Ovary (tissue), 9 donors: ENCODE measurements around the gene NCK2. TPM values are rescaled to one million over a fixed set of nuclear protein-coding genes. Genes with fewer than 3 reads are reported as not detected.

Experiments
- DNase-seq, 5 donors: peaks; one replicate each; pipeline ENCODE4 v3.0.0-alpha.2; 2019 to 2020
- H3K27ac ChIP-seq, 2 donors: fragments of 200-600 bp; one replicate each; pipeline versions ENCODE4 v1.5.1 to v1.8.0; 2019 to 2022
- H3K27me3 ChIP-seq: fragments of 200-600 bp; one replicate; pipeline ENCODE4 v1.8.0; 2022
- H3K36me3 ChIP-seq: fragments of 200-600 bp; sonication (generic); one replicate; pipeline ENCODE4 v1.5.1; 2019
- H3K4me1 ChIP-seq: one replicate; pipeline ENCODE4 v1.8.1; 2013; ENCODE audit warnings: mild to moderate bottlenecking, moderate library complexity; ENCODE audit not compliant: insufficient read depth
- H3K4me3 ChIP-seq: fragments of 200-600 bp; sonication (generic); one replicate; pipeline ENCODE4 v1.5.1; 2017
- H3K9me3 ChIP-seq, 2 donors: fragments of 200-600 bp in 1 of 2; sonication (generic) in 1 of 2; one replicate each; pipeline versions ENCODE4 v1.5.1 to v1.8.1; 2013 to 2019; ENCODE audit warnings: mild to moderate bottlenecking in 1 of 2, moderate library complexity in 1 of 2
- CTCF ChIP-seq, 3 donors: fragments of 450-650 bp in 2 of 3; fragments of 200-600 bp in 1 of 3; IDR thresholded peaks; one replicate each; pipeline versions ENCODE4 v1.5.1 to v1.8.0; 2016 to 2022; ENCODE audit warnings: antibody characterized with exemption in 3 of 3, mild to moderate bottlenecking in 1 of 3
- EP300 ChIP-seq: sonication (generic); formaldehyde crosslinking; IDR thresholded peaks from one replicate; pipeline ENCODE4 v1.6.1; 2017; ENCODE audit warnings: antibody characterized with exemption
- POLR2A ChIP-seq: fragments of 450-650 bp; IDR thresholded peaks from one replicate; pipeline ENCODE4 v1.6.1; 2017; ENCODE audit warnings: antibody characterized with exemption, mild to moderate bottlenecking, moderate library complexity
- WGBS, 3 donors: extraction: QIAGEN DNeasy Blood & Tissue Kit in 1 of 3; methylation state at CpG; one replicate each; pipeline versions ENCODE4 v1.1.5 to v1.1.7; 2013 to 2017; 5-methylcytosine and 5-hydroxymethylcytosine counted together
- intact Hi-C, 4 donors: fragments of 100-400 bp; cut with DNase I; formaldehyde crosslinking; loops; one replicate each; pipeline versions ENCODE4 v1.11.0 to v1.15.1; 2022 to 2023
- polyA plus RNA-seq, 2 donors: library from polyadenylated mRNA; stranded (reverse); fragments of 200-250 nt in 1 of 2; fragments of 350-450 nt in 1 of 2; fragmentation: Illumina TruSeq in 1 of 2; extraction: RNeasy Lipid Tissue Mini Kit (QIAGEN cat#74804) in 1 of 2; gene quantifications; one replicate each; pipeline ENCODE4 v1.2.3, GENCODE V29; 2013 to 2014
- total RNA-seq, 7 donors: library from RNA; depleted of rRNA in 2 of 7; stranded (reverse); fragments of >200 nt in 2 of 7; fragmentation: NEBNext Ultra II Directional in 3 of 7; extraction: Animal tissue kit (Norgen Biotek cat#: 25700) in 3 of 7; gene quantifications; one replicate each; pipeline versions ENCODE4 v1.1.0 to v1.2.4, GENCODE V29; 2016 to 2023
- donor health status: DM: no; HTN: no; CAD: no; lungs with moderate emphysema.
- donor health status: DM: no; HTN: no; CAD: no.
- donor health status: Bipolar disorder and iron deficiency.
- donor health status: DM: yes; HTN: yes; CAD: no.
- donor health status: DM: no; HTN: no; CAD: no.
- donor health status: DM: yes; HTN: yes; CAD: no.

Gene NCK2
- total and polyA plus RNA-seq, 9 donors: 16.7 to 42.9 (median 31.2) TPM

- no peaks in the 10 kb centered on the region for H3K9me3 ChIP-seq
- TF ChIP-seq POLR2A: no peak
- no peak for TF ChIP-seq EP300
- TF ChIP-seq CTCF (IDR thresholded peaks at IDR 0.05): no peak
- no peaks in the 10 kb centered on the region for H3K36me3 ChIP-seq
- no peak overlapping the region for H3K4me3 ChIP-seq
- H3K4me1 ChIP-seq: no peaks in the 10 kb centered on the region
- H3K27me3 ChIP-seq: no peaks in the 10 kb centered on the region
- 74 to 86% (median 80%) methylated on average over 6 of the region's 6 CpGs for WGBS, 3 donors
- no peak for DNase-seq
- no peak overlapping the region for H3K27ac ChIP-seq
- intact Hi-C loops: no loop called here
Observed at GRCh38 chr2:105732955-105733607, 11.6 kb upstream of the NCK2 start.

GRCh38 chr2:105733875-105734274 is 10.8 kb upstream of the NCK2 start:
- H3K4me3 ChIP-seq: no peak overlapping the region
- H3K36me3 ChIP-seq: no peaks in the 10 kb centered on the region
- no peak overlapping the region for H3K27ac ChIP-seq
- intact Hi-C loops: no loop called here
- H3K4me1 ChIP-seq: no peaks in the 10 kb centered on the region
- H3K27me3 ChIP-seq: no peaks in the 10 kb centered on the region
- no peak for TF ChIP-seq POLR2A
- TF ChIP-seq EP300: no peak
- no peak for TF ChIP-seq CTCF (IDR thresholded peaks at IDR 0.05)
- no peak for DNase-seq
- no peaks in the 10 kb centered on the region for H3K9me3 ChIP-seq
- WGBS, 3 donors: 77 to 85% (median 85%) methylated on average over 5 of the region's 5 CpGs

GRCh38 chr2:105734762-105735538 is 9.8 kb upstream of the NCK2 start:
- Histone ChIP-seq H3K4me3 (no peak overlapping the region), H3K27me3 (no peaks in the 10 kb centered on the region), H3K36me3 (no peaks in the 10 kb centered on the region), H3K4me1 (no peaks in the 10 kb centered on the region), H3K9me3 (no peaks in the 10 kb centered on the region), H3K27ac (no peak overlapping the region)
- TF ChIP-seq CTCF (IDR thresholded peaks at IDR 0.05): no peak
- no peak for TF ChIP-seq EP300
- TF ChIP-seq POLR2A: no peak
- no peak for DNase-seq
- intact Hi-C loops: no loop called here
- 72 to 78% (median 76%) methylated on average over 4 of the region's 4 CpGs for WGBS, 3 donors

GRCh38 chr2:105736145-105736544 is 8.6 kb upstream of the NCK2 start:
- no peak for DNase-seq
- Histone ChIP-seq H3K4me3 (no peak overlapping the region), H3K27me3 (no peaks in the 10 kb centered on the region), H3K9me3 (no peaks in the 10 kb centered on the region), H3K36me3 (no peaks in the 10 kb centered on the region), H3K4me1 (no peaks in the 10 kb centered on the region), H3K27ac (no peak overlapping the region)
- WGBS, 3 donors: 88 to 95% (median 94%) methylated on average over 6 of the region's 6 CpGs
- intact Hi-C loops: no loop called here
- TF ChIP-seq EP300: no peak
- TF ChIP-seq POLR2A: no peak
- TF ChIP-seq CTCF (IDR thresholded peaks at IDR 0.05): no peak
